Endothelial cell of umbilical vein (primary cell): ENCODE data around the gene RANBP17. TPM values are rescaled to one million over a fixed set of nuclear protein-coding genes. Genes with fewer than 3 reads are reported as not detected.

Experiments used
- BruUV-seq: library from RNA; stranded (reverse); fragments of 400-500 nt; replicated peaks from 2 replicates; lab custom pipeline; 2021; lab: Mats Ljungman, UMichigan
- CTCF ChIA-PET: fragments of 300-600, 350-600 bp; sonication (Branson Sonifier 250); formaldehyde crosslinking; loops from one replicate; lab custom pipeline; 2021; ENCODE audit warnings: antibody characterized with exemption, inconsistent platforms; lab: Charles Lee
- POLR2A ChIA-PET: fragments of 300-600, 350-600 bp; sonication (Branson Sonifier 250); formaldehyde crosslinking; loops from one replicate; lab custom pipeline; 2021; ENCODE audit warnings: antibody characterized with exemption, inconsistent platforms; lab: Charles Lee
- DNase-seq: peaks from one replicate; pipeline ENCODE4 v3.0.0-alpha.2; 2011; ENCODE audit warnings: low read depth, low spot score
- FAIRE-seq: peaks from 2 replicates; lab custom pipeline; 2011; peaks lifted over from hg19 to GRCh38; lab: Jason Lieb, UNC
- H2AFZ ChIP-seq: 2 replicates; pipeline ENCODE4 v1.6.0; 2012; ENCODE audit warnings: low read depth, low read length, control low read depth, inconsistent platforms
- H3K27ac ChIP-seq: 2 replicates; pipeline ENCODE4 v1.5.1; 2011; ENCODE audit warnings: low read depth, mild to moderate bottlenecking, control low read depth, low read length, moderate library complexity; ENCODE audit not compliant: insufficient read depth
- H3K27me3 ChIP-seq, 2 experiments: 2 replicates each; pipeline versions ENCODE4 v1.6.0 to v1.6.1; 2011; ENCODE audit warnings: low read length in 2 of 2, mixed read lengths in 1 of 2; ENCODE audit not compliant: control insufficient read depth in 2 of 2, insufficient read depth in 2 of 2
- H3K36me3 ChIP-seq, 2 experiments: 2 replicates in 1 of 2; 3 replicates in 1 of 2; pipeline ENCODE4 v1.5.1; 2011; ENCODE audit warnings: low read length in 2 of 2, mild to moderate bottlenecking in 1 of 2, moderate library complexity in 1 of 2; ENCODE audit not compliant: control insufficient read depth in 2 of 2, insufficient read depth in 2 of 2; ENCODE audit errors: extremely low read depth in 1 of 2
- H3K4me1 ChIP-seq: 3 replicates; pipeline ENCODE4 v1.5.1; 2011; ENCODE audit warnings: mild to moderate bottlenecking, low read length; ENCODE audit not compliant: control insufficient read depth, insufficient read depth; ENCODE audit errors: extremely low read depth
- H3K4me2 ChIP-seq: 2 replicates; pipeline ENCODE4 v1.6.1; 2011; ENCODE audit warnings: low read length, control low read depth, mixed read lengths; ENCODE audit not compliant: insufficient read depth
- H3K4me3 ChIP-seq, 3 experiments: fragments of 200-600 bp in 1 of 3; sonication (generic), shearing (Covaris generic) in 1 of 3; replicated peaks in 1 of 3; 2 replicates each; pipeline ENCODE4 v1.5.1; 2011 to 2016; ENCODE audit warnings: control low read depth in 3 of 3, low read length in 3 of 3, mild to moderate bottlenecking in 2 of 3, inconsistent platforms in 1 of 3, low read depth in 1 of 3, moderate library complexity in 1 of 3; ENCODE audit not compliant: insufficient read depth in 1 of 3
- H3K79me2 ChIP-seq: 2 replicates; pipeline ENCODE4 v1.6.0; 2012; ENCODE audit warnings: low read length, inconsistent platforms; ENCODE audit not compliant: control insufficient read depth, insufficient read depth
- H3K9ac ChIP-seq: replicated peaks from 2 replicates; pipeline ENCODE3; 2011; ENCODE audit warnings: low read length, control low read depth; ENCODE audit not compliant: insufficient read depth; ENCODE audit errors: extremely low read depth
- H3K9me1 ChIP-seq: replicated peaks from 3 replicates; pipeline ENCODE4 v1.6.0; 2011; ENCODE audit warnings: mild to moderate bottlenecking, low read length; ENCODE audit not compliant: control insufficient read depth, insufficient read depth; ENCODE audit errors: extremely low read depth
- H3K9me3 ChIP-seq: replicated peaks from 2 replicates; pipeline ENCODE4 v1.5.1; 2012; ENCODE audit warnings: low read length, inconsistent platforms; ENCODE audit not compliant: control insufficient read depth, insufficient read depth
- H4K20me1 ChIP-seq: replicated peaks from 2 replicates; pipeline ENCODE3; 2011; ENCODE audit warnings: mild to moderate bottlenecking, low read length; ENCODE audit not compliant: control insufficient read depth, insufficient read depth; ENCODE audit errors: extremely low read depth
- EZH2 ChIP-seq: IDR thresholded peaks from 2 replicates; pipeline ENCODE4 v1.6.1; 2012; ENCODE audit warnings: borderline replicate concordance, low read depth, mild to moderate bottlenecking, moderate library complexity, low read length, inconsistent platforms; ENCODE audit not compliant: severe bottlenecking
- FOS ChIP-seq: IDR thresholded peaks from 2 replicates; pipeline ENCODE4 v1.6.1; 2011; ENCODE audit warnings: mild to moderate bottlenecking, low read length, moderate library complexity, borderline replicate concordance; ENCODE audit not compliant: insufficient read depth
- GATA2 ChIP-seq: IDR thresholded peaks from 2 replicates; pipeline ENCODE4 v1.7.0; 2011; ENCODE audit warnings: low read depth, mild to moderate bottlenecking, moderate library complexity, mixed read lengths, low read length; ENCODE audit not compliant: insufficient read length, insufficient read depth
- MYC ChIP-seq: IDR thresholded peaks from one replicate; pipeline ENCODE4 v1.6.1; 2011; ENCODE audit warnings: mild to moderate bottlenecking, low read depth, low read length
- POLR2A ChIP-seq: IDR thresholded peaks from 2 replicates; pipeline ENCODE4 v1.6.1; 2012; ENCODE audit warnings: low read depth, mild to moderate bottlenecking, control low read depth, low read length
- dilution Hi-C: fragments of 300-500 bp; cut with MboI; formaldehyde crosslinking; loops from one replicate; pipeline ENCODE4 v1.15.0; 2019; ENCODE audit warnings: low sequenced_read_pairs; ENCODE audit not compliant: extremely low pct_ligation_motif_present
- intact Hi-C: fragments of 100-400 bp; cut with micrococcal nuclease; formaldehyde crosslinking; loops from one replicate; pipeline ENCODE4 v1.10.0; 2022
- polyA plus RNA-seq, 4 experiments: library from polyadenylated mRNA; depleted of rRNA in 3 of 4; stranded (reverse) in 3 of 4; unstranded in 1 of 4; fragments of >200 nt; gene quantifications; 2 replicates each; pipeline versions ENCODE4 v1.2.1 to v1.2.3, GENCODE V29; 2011 to 2012; ENCODE audit warnings: missing spikeins in 1 of 4
- total RNA-seq: library from RNA; stranded (reverse); gene quantifications from 2 replicates; pipeline ENCODE4 v1.2.3, GENCODE V29; 2021
- TF ChIP-seq, protein P1 (sequence below), 2 donors: IDR thresholded peaks; 1 replicate in 1 of 2; 2 replicates in 1 of 2; pipeline ENCODE4 v1.5.1; 2011; ENCODE audit warnings: low read length in 2 of 2, mild to moderate bottlenecking in 2 of 2, moderate library complexity in 2 of 2, control low read depth in 1 of 2, inconsistent platforms in 1 of 2, low read depth in 1 of 2; ENCODE audit not compliant: insufficient read depth in 1 of 2; ENCODE audit errors: extremely low read depth in 1 of 2

The RANBP17 gene
- total and polyA plus RNA-seq, 2 donors (not counting 3 experiments of a cell fraction or from before 2014, with no cell fraction given): 5.6 to 13.6 TPM

DNA sequence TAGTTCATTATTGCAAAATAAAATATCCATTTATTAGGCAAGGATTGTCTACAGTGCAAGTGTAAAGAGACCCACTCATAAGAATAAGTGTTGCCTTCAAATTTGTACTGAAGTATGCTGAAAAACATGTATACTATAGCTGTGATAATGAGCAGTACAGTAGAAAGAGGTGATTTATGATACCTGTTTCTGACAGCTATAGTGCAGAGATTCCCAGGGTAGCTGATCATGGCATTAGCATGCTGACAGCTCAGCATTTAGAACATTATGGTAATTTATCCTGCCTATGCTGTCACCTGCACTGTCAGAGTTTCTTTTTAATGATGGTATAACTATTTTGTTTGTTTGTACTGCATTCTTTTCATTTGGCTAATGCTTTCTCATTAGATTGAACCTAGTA, 269.7 kb downstream of the RANBP17 start:
- H3K27me3 ChIP-seq: no peaks in the 10 kb centered on the region
- no peak for DNase-seq
- ChIA-PET CTCF (interaction anchor here (0.8 to 2.1 kb wide), 5 partner anchors 9 to 76 kb away, joined by 3 to 5 read pairs (median 3); no protein-coding TSS in a partner anchor), POLR2A (no interaction called here)
- no peak overlapping the region for H3K4me2 ChIP-seq
- H3K36me3 ChIP-seq: no peaks in the 10 kb centered on the region
- H3K9ac ChIP-seq: no peak overlapping the region
- dilution Hi-C loops (no loop called here), intact Hi-C loops (no loop called here)
- H2AFZ ChIP-seq: no peak overlapping the region
- H3K9me3 ChIP-seq: no peaks in the 10 kb centered on the region
- H4K20me1 ChIP-seq: no peaks in the 10 kb centered on the region
- H3K4me1 ChIP-seq: no peaks in the 10 kb centered on the region
- TF ChIP-seq GATA2 (no peak), MYC (no peak), POLR2A (no peak), FOS (no peak), EZH2 (no peak)
- TF ChIP-seq, protein P1, sequence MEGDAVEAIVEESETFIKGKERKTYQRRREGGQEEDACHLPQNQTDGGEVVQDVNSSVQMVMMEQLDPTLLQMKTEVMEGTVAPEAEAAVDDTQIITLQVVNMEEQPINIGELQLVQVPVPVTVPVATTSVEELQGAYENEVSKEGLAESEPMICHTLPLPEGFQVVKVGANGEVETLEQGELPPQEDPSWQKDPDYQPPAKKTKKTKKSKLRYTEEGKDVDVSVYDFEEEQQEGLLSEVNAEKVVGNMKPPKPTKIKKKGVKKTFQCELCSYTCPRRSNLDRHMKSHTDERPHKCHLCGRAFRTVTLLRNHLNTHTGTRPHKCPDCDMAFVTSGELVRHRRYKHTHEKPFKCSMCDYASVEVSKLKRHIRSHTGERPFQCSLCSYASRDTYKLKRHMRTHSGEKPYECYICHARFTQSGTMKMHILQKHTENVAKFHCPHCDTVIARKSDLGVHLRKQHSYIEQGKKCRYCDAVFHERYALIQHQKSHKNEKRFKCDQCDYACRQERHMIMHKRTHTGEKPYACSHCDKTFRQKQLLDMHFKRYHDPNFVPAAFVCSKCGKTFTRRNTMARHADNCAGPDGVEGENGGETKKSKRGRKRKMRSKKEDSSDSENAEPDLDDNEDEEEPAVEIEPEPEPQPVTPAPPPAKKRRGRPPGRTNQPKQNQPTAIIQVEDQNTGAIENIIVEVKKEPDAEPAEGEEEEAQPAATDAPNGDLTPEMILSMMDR (IDR thresholded peaks at IDR 0.05; ENCODE audit: extremely low read depth in 1 of 2, insufficient read depth in 1 of 2, low read depth in 1 of 2, low read length in 2 of 2): no peak
- H3K4me3 ChIP-seq: no peak overlapping the region
- no peak overlapping the region for H3K27ac ChIP-seq
- H3K9me1 ChIP-seq: no peaks in the 10 kb centered on the region
- no TSS peak for BruUV-seq
- no peaks in the 10 kb centered on the region for H3K79me2 ChIP-seq
- no peak for FAIRE-seq
